Uterus (tissue), 4 donors: ENCODE measurements around the gene ACTR6. TPM values are rescaled to one million over a fixed set of nuclear protein-coding genes. Genes with fewer than 3 reads are reported as not detected.
"Not testable (repeated sequence)": the region's sequence is repeated elsewhere in the genome, so short reads cannot be mapped to it uniquely, and the experiment has no call there.

Experiments
- DNase-seq, 2 donors: peaks; one replicate each; pipeline ENCODE4 v3.0.0-alpha.2; 2019 to 2020
- H3K27ac ChIP-seq, 2 donors: fragments of 200-600 bp; sonication (generic); 1 replicate in 1 of 2; 2 replicates in 1 of 2; pipeline ENCODE4 v1.5.1; 2016 to 2018
- H3K27me3 ChIP-seq, 2 donors: fragments of 200-600 bp; sonication (generic); one replicate each; pipeline ENCODE4 v1.5.1; 2018 to 2019; ENCODE audit warnings: control low read depth in 1 of 2
- H3K36me3 ChIP-seq, 2 donors: fragments of 200-600 bp; sonication (generic); one replicate each; pipeline ENCODE4 v1.5.1; 2019; ENCODE audit warnings: control low read depth in 1 of 2
- H3K4me1 ChIP-seq, 2 donors: fragments of 200-600 bp; sonication (generic); one replicate each; pipeline ENCODE4 v1.5.1; 2018 to 2019; ENCODE audit warnings: control low read depth in 1 of 2
- H3K4me3 ChIP-seq, 2 donors: fragments of 200-600 bp; sonication (generic); 1 replicate in 1 of 2; 2 replicates in 1 of 2; pipeline ENCODE4 v1.5.1; 2018 to 2019; ENCODE audit warnings: mild to moderate bottlenecking in 1 of 2
- H3K9me3 ChIP-seq, 2 donors: fragments of 200-600 bp; sonication (generic); one replicate each; pipeline ENCODE4 v1.5.1; 2019; ENCODE audit warnings: control low read depth in 1 of 2
- CTCF ChIP-seq, 4 experiments: fragments of 200-600 bp in 2 of 4; fragments of 450-650 bp in 2 of 4; sonication (generic) in 2 of 4; IDR thresholded peaks; one replicate each; pipeline ENCODE4 v1.5.1; 2016 to 2019; ENCODE audit warnings: antibody characterized with exemption in 4 of 4, mild to moderate bottlenecking in 2 of 4, moderate library complexity in 1 of 4
- POLR2A ChIP-seq, 2 donors: fragments of 450-650 bp; IDR thresholded peaks; one replicate each; pipeline ENCODE4 v1.6.1; 2016; ENCODE audit warnings: antibody characterized with exemption in 2 of 2, mild to moderate bottlenecking in 1 of 2, moderate library complexity in 1 of 2
- intact Hi-C: fragments of 100-400 bp; cut with DNase I; formaldehyde crosslinking; loops from one replicate; pipeline ENCODE4 v1.15.1; 2023; ENCODE audit warnings: low total_unique reads
- total RNA-seq, 4 donors: library from RNA; depleted of rRNA in 3 of 4; stranded (reverse); fragments of >200 nt in 3 of 4; gene quantifications; one replicate each; pipeline versions ENCODE4 v1.1.0 to v1.2.4, GENCODE V29; 2014 to 2023
- donor health status: DM: yes; HTN: yes; CAD: no.

ACTR6 gene
- total RNA-seq, 4 donors from 2014 or later: 13.8 to 131 (median 34.8) TPM

DNA sequence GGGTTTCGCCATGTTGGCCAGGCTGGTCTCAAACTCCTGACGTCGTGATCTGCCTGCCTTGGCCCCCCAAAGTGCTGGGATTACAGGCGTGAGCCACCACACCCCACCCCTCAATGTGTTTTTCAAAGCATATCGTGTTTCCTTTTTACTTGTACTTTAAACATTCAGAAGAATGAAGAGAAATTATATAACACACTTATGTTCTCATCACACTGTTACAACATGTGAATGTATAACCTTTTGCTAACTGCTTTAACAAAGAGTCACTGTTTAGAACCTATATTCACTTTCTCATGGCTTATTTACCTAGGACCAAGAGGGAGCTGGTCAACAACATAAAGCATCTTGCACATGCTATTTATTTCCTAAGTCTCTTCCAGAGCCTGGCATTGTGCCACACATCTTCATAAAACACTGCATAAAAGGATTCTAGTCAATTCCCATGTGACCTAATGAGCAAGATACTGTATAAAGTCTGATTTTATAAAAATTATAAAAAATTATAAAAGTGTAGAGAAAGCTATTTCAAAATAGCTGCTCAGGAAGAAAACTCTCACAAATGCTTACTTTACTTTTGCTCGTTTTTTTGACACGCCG lies 16.0 kb upstream of the ACTR6 start:
- Histone ChIP-seq H3K27me3 (no peaks in the 10 kb centered on the region), H3K4me3 (no peak overlapping the region), H3K36me3 (no peaks in the 10 kb centered on the region), H3K9me3 (no peaks in the 10 kb centered on the region), H3K27ac (no peak overlapping the region), H3K4me1 (no peaks in the 10 kb centered on the region)
- intact Hi-C loops: no loop called here
- TF ChIP-seq CTCF (IDR thresholded peaks at IDR 0.05) (no peak), POLR2A (IDR thresholded peaks at IDR 0.05) (no peak)
- no peak for DNase-seq

- DNase-seq: no peak
- Histone ChIP-seq H3K27ac (peak overlapping the region; percentile 64 to 69), H3K27me3 (no peaks in the 10 kb centered on the region), H3K4me3 (no peak overlapping the region), H3K9me3 (no peaks in the 10 kb centered on the region), H3K4me1 (no peaks in the 10 kb centered on the region), H3K36me3 (no peaks in the 10 kb centered on the region)
- TF ChIP-seq POLR2A (IDR thresholded peaks at IDR 0.05) (no peak), CTCF (IDR thresholded peaks at IDR 0.05) (no peak)
- intact Hi-C loops: no loop called here
Observed at GRCh38 chr12:100185361-100185894, 15.2 kb upstream of the ACTR6 start.

DNA sequence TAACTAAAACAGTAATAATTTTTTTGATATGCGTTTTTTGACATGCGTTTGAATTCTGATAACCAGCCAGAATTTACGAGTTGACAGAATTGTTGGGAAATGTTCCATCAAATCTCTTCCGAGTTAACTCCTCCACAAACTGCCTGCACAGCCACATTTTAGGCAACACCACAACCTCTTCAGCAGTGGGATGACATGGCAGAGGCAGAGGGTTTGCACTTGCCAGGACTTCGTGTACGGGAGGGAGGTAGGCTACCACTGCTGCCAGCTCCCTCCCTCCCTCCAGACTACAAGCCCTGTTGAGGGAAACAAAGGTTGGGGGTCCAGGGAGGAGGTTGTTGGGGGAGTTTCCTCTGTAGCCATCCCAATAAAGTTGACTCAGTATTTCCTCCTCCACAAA lies 14.5 kb upstream of the ACTR6 start:
- peak overlapping the region; percentile 64 to 69 for H3K27ac ChIP-seq
- no peak overlapping the region for H3K4me3 ChIP-seq
- intact Hi-C loops: no loop called here

DNA sequence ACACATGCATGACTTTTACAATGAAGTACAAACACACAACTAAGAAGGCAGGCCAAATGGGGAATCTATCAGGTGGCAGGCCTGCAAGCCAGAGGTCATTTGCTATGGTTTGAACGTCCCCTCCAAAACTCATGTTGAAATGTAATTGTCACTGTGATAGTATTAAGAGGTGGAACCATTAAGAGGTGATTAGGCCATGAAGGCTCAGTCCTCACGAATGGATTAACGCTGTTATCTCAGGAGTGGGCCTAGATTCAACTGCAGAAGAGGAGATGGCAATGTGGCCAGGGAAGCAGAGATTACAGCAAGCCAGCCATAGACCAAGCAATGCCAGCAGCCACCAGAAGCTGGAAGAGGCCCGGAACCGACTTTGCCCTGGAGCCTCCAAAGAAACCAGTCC lies 13.5 kb upstream of the ACTR6 start:
- Histone ChIP-seq H3K27me3 (no peaks in the 10 kb centered on the region), H3K27ac (no peak overlapping the region), H3K9me3 (no peaks in the 10 kb centered on the region), H3K36me3 (no peaks in the 10 kb centered on the region), H3K4me3 (no peak overlapping the region), H3K4me1 (no peaks in the 10 kb centered on the region)
- no peak for DNase-seq
- intact Hi-C loops: no loop called here
- TF ChIP-seq CTCF (IDR thresholded peaks at IDR 0.05) (no peak), POLR2A (IDR thresholded peaks at IDR 0.05) (no peak)

More for the DNA sequence above, 14.5 kb upstream of the ACTR6 start:
- no peak for DNase-seq
- TF ChIP-seq CTCF (IDR thresholded peaks at IDR 0.05) (no peak), POLR2A (IDR thresholded peaks at IDR 0.05) (no peak)
- Histone ChIP-seq H3K9me3 (no peaks in the 10 kb centered on the region), H3K27me3 (no peaks in the 10 kb centered on the region), H3K36me3 (no peaks in the 10 kb centered on the region), H3K4me1 (no peaks in the 10 kb centered on the region)

- Histone ChIP-seq H3K4me1 (no peaks in the 10 kb centered on the region), H3K4me3 (no peak overlapping the region), H3K9me3 (no peaks in the 10 kb centered on the region), H3K36me3 (no peaks in the 10 kb centered on the region), H3K27ac (no peak overlapping the region), H3K27me3 (no peaks in the 10 kb centered on the region)
- DNase-seq: no peak
- intact Hi-C loops: no loop called here
- TF ChIP-seq CTCF (IDR thresholded peaks at IDR 0.05): no peak
- no peak for TF ChIP-seq POLR2A (IDR thresholded peaks at IDR 0.05)
Observed at GRCh38 chr12:100187857-100188519, 12.6 kb upstream of the ACTR6 start.

DNA sequence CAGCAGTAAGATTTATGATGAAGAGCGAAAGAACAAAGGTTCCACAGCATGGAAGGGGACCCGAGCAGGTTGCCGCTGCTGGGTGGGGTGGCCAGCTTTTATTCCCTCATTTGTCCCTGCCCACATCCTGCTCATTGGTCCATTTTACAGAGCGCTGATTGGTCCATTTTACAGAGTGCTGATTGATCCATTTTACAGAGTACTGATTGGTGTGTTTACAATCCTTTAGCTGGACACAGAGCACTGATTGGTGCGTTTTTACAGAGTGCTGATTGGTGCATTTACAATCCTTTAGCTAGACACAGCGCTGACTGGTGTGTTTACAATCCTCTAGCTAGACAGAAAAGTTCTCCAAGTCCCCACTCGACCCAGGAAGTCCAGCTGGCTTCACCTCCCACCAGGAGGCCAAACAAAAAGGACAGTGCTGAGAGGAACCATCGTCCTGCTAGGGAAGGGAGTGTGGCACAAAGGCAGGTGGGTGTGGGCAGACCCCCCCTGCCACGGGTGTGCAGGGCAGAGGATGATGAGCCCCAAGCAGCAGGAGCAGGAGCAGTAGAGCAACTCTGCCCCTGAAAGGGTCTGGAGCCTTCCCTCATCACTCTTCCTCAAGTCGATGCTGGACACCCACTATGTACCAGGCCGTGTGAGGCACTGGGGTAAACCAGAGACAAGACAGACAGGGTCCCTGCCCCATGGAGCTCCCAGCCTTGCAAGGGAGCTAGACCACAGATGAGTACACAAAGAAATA lies 11.6 kb upstream of the ACTR6 start:
- not testable (repeated sequence) for H3K27ac ChIP-seq

More for the DNA sequence above, 11.6 kb upstream of the ACTR6 start:
- H3K9me3 ChIP-seq, H3K4me3 ChIP-seq, H3K4me1 ChIP-seq, H3K36me3 ChIP-seq, DNase-seq, intact Hi-C loops, H3K27me3 ChIP-seq: not testable (repeated sequence)
